Measurements from ENCODE around the gene PRRT4.

- no peak for TF ChIP-seq EZH2 (IDR thresholded peaks at IDR 0.05; ENCODE audit: low read depth)
- TF ChIP-seq, protein P1, sequence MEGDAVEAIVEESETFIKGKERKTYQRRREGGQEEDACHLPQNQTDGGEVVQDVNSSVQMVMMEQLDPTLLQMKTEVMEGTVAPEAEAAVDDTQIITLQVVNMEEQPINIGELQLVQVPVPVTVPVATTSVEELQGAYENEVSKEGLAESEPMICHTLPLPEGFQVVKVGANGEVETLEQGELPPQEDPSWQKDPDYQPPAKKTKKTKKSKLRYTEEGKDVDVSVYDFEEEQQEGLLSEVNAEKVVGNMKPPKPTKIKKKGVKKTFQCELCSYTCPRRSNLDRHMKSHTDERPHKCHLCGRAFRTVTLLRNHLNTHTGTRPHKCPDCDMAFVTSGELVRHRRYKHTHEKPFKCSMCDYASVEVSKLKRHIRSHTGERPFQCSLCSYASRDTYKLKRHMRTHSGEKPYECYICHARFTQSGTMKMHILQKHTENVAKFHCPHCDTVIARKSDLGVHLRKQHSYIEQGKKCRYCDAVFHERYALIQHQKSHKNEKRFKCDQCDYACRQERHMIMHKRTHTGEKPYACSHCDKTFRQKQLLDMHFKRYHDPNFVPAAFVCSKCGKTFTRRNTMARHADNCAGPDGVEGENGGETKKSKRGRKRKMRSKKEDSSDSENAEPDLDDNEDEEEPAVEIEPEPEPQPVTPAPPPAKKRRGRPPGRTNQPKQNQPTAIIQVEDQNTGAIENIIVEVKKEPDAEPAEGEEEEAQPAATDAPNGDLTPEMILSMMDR (conservative IDR thresholded peaks at IDR 0.05): no peak
Observed at GRCh38 chr7:128359939-128360338, 1.6 kb downstream of the PRRT4 start.

Measured in PC-9 (cell line).